Activated CD8-positive, alpha-beta memory T cell treated with anti-CD3 and anti-CD28 coated beads for 36 hours (primary cell): Measurements from ENCODE around the gene MARCHF5. TPM values are rescaled to one million over a fixed set of nuclear protein-coding genes. Genes with fewer than 3 reads are reported as not detected.
"Not testable (repeated sequence)": the region's sequence is repeated elsewhere in the genome, so short reads cannot be mapped to it uniquely, and the experiment has no call there.

Experiments
- CTCF ChIA-PET: fragments of 350-600 bp; sonication (Branson Sonifier 250); formaldehyde crosslinking; loops from one replicate; lab custom pipeline; 2021; ENCODE audit warnings: antibody characterized with exemption; lab: Charles Lee
- POLR2A ChIA-PET: fragments of 350-600 bp; sonication (Branson Sonifier 250); formaldehyde crosslinking; loops from one replicate; lab custom pipeline; 2021; ENCODE audit warnings: antibody characterized with exemption; lab: Charles Lee
- total RNA-seq, 2 experiments: library from RNA; stranded (reverse); gene quantifications; one replicate each; pipeline ENCODE4 v1.2.3, GENCODE V29; 2021

The MARCHF5 gene
- total RNA-seq, 2 experiments from 2014 or later, result 26.8 to 30.4 TPM

DNA sequence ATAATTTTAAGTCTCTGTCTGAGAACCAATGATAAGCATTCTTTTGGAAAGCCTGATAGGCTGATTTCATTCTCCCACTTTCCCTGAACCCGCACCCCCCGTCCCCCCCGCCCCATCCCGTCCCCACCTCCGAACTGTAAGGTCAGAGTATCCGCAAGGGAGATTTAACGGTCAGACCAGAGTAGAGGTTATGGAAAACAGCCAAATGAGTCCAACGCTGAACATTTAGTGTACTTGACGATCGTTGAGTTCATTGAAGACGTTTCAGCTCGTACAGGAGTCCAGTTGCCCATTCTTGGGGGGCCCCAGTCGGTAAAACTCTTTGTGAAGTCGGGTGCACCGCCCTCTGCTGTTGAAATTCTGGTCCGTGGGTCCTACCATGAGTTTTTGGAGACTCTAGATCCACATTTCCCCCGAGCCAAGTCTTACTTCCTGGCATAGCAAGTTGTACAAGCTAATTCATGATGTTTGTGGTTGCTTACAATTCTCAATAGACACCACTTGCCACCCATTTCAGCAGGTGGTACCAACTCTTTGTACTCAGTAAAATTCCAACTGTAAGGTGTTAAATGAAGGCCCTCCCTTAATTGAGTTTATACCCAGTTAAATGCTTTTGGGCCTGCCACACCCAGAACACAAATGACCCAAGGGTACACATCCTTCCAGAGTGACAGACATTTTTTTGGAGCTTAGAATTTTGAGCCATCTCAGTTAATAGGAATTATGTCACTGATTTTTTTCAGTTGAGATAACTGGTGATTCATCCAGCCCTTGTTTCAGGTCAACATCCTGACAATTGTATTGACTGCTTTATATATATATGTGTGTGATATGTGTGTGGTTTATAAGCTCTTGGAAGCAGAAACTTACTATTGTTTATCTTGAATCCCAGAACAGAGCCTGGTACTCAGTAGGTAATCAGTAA lies 1.2 kb downstream of the MARCHF5 start:
- POLR2A ChIA-PET, result interaction anchor here (0.5 to 1.7 kb wide), 7 partner anchors 11 to 551 kb away, joined by 3 to 8 read pairs (median 3); partner anchors contain the start of gene IDE
- CTCF ChIA-PET, result interaction anchor here (0.6 to 2.6 kb wide), 7 partner anchors 9 to 204 kb away, joined by 3 to 7 read pairs (median 4); no protein-coding TSS in a partner anchor

DNA sequence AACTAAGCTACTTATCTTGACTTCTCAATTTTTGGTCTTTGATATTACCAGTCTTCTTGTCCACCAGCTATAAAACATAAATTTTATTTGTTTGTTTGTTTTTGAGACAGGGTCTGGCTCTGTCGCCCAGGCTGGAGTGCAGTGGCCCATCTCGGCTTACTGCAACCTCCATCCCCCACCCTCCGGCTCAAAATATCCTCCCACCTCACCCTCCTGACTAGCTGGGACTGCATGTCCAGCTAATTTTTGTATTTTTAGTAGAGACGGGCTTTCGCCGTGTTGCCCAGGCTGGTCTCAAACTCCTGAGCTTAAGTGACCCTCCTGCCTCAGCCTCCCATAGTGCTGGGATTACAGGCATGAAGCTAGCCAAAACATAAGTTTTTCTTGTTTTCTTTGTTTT lies 7.5 kb downstream of the MARCHF5 start:
- POLR2A ChIA-PET, result no interaction called here
- CTCF ChIA-PET, result no interaction called here

DNA sequence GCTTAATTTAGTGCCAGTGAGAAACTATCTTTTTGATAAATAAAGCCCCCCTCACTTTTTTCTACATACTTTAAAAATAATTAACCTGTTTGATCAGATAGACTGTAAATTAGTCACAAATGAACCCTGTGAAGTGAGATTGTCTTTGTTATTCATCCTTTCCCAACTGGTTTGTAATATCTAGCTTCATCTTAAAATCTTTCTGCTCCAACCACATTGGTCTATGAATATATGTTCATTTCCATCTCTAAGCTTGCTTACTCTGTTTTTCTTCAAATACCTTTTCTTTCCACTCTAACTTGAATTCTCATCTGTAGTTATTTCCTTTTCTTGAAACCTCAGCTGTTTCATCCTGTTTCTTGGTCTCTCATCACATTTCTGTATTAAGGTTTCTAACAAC lies 12.1 kb downstream of the MARCHF5 start:
- ChIA-PET CTCF (interaction anchor here (1.4 kb wide), 1 partner anchor 11 kb away, joined by 5 read pairs; no protein-coding TSS in a partner anchor), POLR2A (interaction anchor here (1.1 kb wide), 1 partner anchor 12 kb away, joined by 3 read pairs; the partner anchor contains the start of gene MARCHF5)

DNA sequence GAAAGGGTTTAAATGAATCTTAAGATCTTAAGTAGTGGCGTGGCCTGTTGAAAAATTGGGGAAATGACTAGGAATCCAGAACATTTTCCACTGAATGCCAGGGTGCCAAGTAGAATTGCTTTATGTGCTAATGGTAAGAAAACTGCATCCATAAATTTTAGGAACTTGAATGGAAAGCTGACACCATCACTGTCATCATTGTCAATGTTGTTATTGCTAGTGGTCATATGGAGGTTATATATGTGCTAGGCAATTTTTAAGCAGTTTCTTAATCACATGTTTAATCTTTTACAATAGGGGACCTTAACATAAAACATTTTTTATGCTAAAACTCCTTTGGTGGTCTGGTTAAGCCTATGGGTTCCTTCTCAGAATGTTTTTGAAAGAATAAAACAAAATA lies 13.1 kb downstream of the MARCHF5 start:
- ChIA-PET POLR2A (interaction anchor here (0.6 kb wide), 1 partner anchor 13 kb away, joined by 3 read pairs; the partner anchor contains the start of genes CPEB3 and MARCHF5), CTCF (interaction anchor here (1.1 kb wide), 1 partner anchor 13 kb away, joined by 4 read pairs; the partner anchor contains the start of genes CPEB3 and MARCHF5)

DNA sequence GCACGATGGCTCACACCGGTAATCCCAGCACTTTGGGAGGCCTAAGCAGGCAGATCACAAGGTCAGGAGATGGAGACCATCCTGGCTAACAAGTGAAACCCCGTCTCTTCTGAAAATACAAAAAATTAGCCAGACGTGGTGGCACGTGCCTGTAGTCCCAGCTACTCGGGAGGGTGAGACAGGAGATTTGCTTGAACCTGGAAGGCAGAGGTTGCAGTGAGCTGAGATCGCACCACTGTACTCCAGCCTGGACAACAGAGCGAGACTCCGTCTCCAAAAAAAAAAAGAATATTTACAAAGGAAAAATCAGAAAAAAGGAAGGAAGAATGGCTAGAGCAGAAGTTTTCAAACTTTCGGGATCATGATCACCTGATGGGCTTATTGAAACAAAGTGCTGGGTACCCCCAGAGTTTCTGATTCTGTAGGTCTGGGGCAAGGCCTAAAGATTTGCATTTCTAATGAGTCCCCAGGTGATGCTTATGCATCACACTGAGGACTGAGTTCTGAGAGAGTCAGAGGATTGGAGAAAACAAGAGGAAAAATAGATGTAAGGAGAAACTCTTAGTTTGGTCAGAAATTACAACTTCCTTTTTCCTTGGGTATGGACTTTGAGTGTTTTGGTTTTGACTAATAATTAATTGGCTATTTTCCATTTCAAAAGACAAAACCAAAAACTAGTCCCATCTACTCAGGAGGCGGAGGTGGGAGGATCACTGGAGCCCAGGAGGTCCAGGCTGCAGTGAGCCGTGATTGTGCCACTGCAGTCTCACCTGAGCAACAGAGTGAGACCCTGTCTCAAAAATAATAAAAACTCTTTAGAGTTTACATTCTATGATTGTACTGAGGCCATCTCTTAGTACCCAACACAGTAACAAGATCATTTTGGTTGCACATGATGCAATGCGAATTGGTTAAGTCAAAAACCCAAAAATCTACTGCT lies 14.4 kb downstream of the MARCHF5 start:
- ChIA-PET CTCF (interaction anchor here (1.1 kb wide), 1 partner anchor 14 kb away, joined by 4 read pairs; the partner anchor contains the start of genes CPEB3 and MARCHF5), POLR2A (no interaction called here)

DNA sequence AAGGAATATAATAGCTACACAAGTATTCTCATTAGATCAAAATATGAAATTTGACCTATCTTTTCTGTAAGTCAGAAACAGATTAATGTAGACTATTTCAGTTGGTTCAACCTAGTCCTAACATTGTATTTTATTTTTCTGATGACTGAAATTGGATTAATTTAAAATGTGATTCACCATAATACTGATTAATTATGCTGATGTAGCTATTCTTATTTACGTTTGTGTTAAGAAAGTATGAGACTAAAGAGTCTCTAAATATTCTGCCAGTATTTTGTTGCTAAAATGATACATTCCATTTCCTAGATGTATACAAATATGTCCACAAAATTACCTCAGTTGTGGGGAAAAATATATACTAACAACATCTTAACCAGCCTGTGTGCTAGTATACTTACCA lies 18.3 kb downstream of the MARCHF5 start:
- CTCF ChIA-PET, result no interaction called here

DNA sequence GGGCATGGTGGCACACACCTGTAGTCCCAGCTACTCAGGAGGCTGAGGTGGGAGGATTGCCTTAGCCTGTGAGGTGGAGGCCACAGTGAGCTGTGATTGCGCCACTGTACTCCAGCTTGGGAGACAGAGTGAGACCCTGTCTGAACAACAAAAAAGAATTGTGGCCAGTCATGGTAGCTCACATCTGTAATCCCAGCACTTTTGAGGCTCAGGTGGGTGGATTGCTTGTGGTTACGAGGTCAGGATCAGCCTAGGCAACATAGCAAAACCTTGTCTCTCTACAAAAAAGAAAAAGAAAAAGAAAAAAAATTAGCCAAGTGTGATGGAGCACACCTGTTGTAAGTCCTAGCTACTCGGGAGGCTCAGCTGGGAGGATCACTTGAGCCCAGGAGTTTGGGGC lies 22.8 kb downstream of the MARCHF5 start:
- CTCF ChIA-PET, result interaction anchor here (0.6 kb wide), 1 partner anchor 17 kb away, joined by 3 read pairs; no protein-coding TSS in a partner anchor

More for the DNA sequence above, 18.3 kb downstream of the MARCHF5 start:
- POLR2A ChIA-PET, result no interaction called here

DNA sequence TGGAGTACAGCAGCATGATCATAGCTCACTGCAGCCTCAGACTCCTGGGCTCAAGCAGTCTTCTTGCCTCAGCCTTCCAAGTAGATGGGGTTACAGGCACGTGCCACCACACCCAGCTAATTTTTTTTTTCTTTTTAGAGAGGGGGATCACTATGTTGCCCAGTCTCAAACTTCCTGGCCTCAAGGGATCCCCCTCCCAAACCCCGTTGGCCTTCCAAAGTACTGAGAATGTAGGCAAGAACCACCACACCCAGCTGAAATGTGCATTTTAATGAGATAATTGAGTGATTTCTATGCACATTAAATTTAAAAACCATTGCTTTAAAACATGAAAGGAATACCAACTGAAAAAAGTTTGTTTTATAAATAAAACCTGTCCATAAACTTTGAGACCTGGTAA lies 25.6 kb downstream of the MARCHF5 start:
- CTCF ChIA-PET, result no interaction called here
- POLR2A ChIA-PET, result no interaction called here

More for the DNA sequence above, 22.8 kb downstream of the MARCHF5 start:
- POLR2A ChIA-PET, result interaction anchor here (0.6 kb wide), 1 partner anchor 22 kb away, joined by 3 read pairs; no protein-coding TSS in a partner anchor

DNA sequence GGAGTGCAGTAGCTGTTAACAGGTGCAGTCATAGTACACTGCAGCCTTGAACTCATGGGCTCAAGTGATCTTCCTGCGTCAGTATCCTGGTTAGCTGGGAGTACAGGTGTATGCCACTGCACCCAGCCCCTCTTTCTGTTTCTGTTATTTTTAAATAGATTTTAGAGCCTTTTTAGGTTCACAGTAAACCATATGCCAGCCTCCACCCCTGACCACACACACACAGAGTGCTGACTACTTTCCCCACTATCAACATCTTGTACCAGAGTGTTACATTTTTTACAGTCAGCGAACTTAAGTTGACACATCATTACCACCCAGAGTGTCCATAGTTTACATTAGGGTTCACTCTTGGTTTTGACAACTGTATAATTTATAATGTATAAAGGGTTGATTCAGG lies 32.1 kb downstream of the MARCHF5 start:
- CTCF ChIA-PET, result no interaction called here

DNA sequence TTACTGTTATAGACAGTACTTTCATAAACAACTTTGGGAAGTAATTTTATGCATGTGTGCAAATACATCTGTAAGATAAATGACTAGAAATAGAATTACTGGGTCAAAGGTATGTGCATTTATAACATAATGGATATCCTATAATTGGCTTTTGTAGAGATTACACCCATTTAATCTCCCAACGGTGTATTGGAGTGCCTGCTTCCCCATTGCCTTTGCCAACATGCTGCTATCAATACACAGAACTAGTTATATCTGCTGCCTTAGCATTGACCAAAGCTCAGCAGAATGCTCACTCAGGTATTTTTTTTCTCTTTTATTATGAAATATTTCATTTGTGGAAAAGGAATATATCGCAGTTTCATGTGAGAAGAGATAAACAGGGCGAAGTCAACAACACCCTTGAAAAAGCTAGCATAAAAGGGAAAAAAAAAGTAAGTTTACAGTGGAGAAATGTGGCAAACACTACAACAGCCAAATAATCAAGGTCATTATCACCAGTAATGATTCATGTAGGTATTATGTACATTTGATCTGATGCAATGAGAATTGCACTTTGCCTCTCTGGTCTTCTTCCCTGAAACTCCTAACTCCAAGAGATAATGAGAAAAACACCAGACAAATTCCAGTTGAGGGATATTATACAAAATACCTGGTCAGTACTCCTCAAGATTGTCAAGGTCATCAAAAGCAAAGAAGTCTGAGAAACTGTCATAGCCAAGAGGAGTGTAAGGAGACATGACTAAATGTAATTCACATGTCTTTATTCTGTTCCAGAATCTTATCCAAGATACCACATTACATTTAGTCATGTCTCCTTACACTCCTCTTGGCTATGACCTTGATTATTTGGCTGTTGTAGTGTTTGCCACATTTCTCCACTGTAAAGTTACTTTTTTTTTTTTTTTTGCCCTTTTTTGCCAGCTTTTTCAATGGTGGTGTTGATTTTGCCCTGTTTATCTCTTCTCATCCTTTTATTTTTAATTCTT lies 36.8 kb downstream of the MARCHF5 start:
- CTCF ChIA-PET, result no interaction called here
- POLR2A ChIA-PET, result no interaction called here

More for the DNA sequence above, 32.1 kb downstream of the MARCHF5 start:
- POLR2A ChIA-PET, result no interaction called here

DNA sequence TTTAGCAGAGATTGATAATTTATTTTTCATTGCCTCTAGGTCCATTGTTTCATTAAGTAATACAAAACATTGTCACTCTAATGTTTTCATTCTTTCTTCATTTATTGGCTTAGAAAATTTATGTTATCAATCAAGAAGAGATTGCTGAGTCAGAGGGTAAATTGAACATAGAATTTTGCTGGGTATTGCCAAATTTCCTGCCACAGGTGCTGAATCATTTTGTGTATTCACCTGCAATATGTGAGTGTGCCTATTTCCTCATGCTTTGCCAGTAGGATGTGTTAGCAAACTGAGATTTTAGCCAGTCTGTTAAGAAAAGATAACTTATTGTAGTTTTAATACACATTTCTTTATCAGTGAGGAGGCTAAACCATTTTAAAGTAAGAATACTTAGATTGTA lies 38.0 kb downstream of the MARCHF5 start:
- ChIA-PET CTCF (no interaction called here), POLR2A (no interaction called here)

DNA sequence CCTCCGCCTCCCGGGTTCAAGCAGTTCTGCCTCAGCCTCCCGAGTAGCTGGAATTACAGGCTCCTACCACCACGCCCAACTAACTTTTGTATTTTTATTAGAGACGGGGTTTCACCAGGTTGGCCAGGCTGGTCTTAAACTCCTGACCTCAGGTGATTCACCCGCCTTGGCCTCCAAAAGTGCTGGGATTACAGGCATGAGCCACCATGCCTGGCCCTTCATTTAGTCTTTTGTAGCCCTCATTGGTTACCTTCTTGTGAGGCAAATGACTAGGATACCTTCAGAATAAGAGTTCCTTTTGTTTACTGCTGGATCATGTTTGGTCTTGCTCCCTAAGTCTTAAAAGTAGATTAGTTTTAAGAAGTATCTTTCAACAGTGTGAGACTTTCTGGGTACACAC lies 39.0 kb downstream of the MARCHF5 start:
- CTCF ChIA-PET, POLR2A ChIA-PET: not testable (repeated sequence)

DNA sequence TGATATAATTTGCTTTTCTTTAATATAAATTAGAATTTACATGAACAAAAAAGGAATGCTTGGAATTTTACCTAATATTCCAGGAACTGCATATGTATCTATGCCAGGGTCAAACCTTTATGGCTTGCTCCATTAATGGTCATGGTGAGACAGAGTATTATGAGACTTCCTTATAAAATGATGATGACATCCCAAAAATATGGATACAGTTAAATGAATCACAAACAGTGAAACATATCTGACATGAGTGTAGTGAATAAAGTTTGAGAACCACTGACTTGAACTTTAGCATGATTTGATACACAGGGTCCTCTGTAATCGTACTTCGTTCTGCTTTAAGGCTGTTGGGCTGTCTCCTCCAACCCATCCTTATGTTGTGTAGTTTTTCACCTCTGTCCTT lies 51.8 kb downstream of the MARCHF5 start:
- ChIA-PET POLR2A (no interaction called here), CTCF (no interaction called here)

DNA sequence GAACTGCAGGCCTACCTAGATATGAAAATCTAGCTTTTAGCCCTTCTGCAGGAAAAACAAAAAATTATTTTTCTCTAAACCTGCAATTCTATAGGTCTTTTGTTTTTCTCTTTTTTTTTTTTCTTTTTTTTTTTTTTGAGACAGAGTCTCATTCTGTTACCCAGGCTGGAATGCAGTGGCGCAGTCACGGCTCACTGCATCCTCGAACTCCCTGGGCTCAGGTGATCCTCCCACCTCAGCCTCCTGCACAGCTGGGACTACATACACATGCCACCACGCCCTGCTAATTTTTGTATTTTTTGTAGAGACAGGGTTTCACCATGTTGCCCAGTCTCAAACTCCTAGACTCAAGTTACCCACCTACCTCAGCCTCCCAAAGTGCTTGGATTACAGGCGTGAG lies 54.6 kb downstream of the MARCHF5 start:
- CTCF ChIA-PET, result interaction anchor here (0.7 kb wide), 1 partner anchor 236 kb away, joined by 3 read pairs; no protein-coding TSS in a partner anchor

DNA sequence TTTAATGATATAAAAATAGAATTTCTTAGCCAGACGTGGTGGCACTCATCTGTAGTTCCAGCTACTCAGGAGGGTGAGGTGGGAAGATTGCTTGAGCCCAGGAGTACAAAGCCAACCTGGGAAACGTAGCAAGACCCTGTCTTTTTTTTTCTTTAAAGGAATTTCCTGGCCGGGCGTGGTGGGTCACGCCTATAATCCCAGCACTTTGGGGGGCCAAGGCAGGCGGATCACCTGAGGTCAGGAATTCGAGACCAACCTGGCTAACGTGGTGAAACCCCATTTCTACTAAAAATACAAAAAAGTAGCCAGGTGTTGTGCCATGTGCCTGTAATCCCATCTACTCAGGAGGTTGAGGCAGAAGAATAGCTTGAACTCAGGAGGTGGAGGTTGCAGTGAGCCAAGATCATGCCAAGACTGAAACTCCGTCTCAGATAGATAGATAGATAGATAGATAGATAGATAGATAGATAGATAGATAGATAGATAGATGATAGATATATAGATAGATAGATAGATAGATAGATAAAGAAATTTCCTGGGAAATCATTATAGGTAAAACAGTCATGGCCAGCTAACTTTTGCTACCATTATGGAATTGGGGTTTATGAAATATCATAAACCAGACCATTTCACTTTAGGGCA lies 56.2 kb downstream of the MARCHF5 start:
- CTCF ChIA-PET, POLR2A ChIA-PET: not testable (repeated sequence)

More for the DNA sequence above, 54.6 kb downstream of the MARCHF5 start:
- POLR2A ChIA-PET, result interaction anchor here (0.7 kb wide), 1 partner anchor 682 kb away, joined by 5 read pairs; no protein-coding TSS in a partner anchor

DNA sequence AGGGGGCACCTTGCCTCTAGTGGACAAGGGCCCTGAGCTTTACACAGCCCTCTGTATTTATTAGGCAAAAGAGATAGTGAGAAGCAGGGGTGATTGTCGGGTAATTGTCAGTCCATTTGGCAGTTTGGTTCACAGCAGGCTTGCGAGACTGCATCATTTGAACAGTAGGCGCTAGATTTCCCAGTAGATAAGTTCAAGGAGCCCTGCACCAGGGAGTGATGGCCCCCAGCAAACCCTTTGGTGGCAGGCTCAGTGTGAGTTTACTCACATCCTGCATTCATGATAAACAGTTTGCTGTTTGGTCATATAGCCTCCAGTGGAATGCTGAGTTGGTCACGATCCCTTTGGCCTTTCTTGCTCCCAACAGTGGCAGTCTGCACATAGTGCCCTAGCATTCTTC lies 59.4 kb downstream of the MARCHF5 start:
- POLR2A ChIA-PET, result no interaction called here
- CTCF ChIA-PET, result no interaction called here

DNA sequence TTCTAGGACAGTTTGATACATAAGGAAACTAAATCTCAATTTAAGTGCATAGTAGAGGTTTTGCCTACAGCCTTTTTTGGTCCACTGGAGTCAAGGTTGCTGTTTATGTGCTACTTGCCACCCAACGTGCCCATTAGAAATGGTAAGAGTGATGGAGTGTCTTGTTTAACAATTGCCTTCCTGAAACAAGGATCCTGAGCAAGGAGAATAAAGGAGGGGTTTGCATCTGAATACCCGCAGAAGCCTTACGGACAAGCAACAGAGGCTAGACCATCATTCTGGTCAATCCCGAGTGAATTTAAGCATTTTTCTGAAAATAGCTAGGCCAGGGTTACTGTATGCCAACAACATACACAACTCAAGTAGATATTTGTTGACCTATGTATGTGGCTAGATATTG lies 63.6 kb downstream of the MARCHF5 start:
- CTCF ChIA-PET, result no interaction called here
- POLR2A ChIA-PET, result no interaction called here
